ENCODE results near the gene IVD. TPM values are rescaled to one million over a fixed set of nuclear protein-coding genes. Genes with fewer than 3 reads are reported as not detected.

The IVD gene
- total and polyA plus RNA-seq, 2 of the 4 experiments (the other 2 are of a cell fraction), result 31.7 to 41.1 TPM

- no peak overlapping the region for H3K4me3 ChIP-seq (ENCODE audit: insufficient read depth, low read depth, low read length)
- in situ Hi-C loops (cut with MboI; ENCODE audit: low sequenced_read_pairs), result no loop called here
- TF ChIP-seq SMC3 (IDR thresholded peaks at IDR 0.05; ENCODE audit: low read depth, low read length) (no peak), RFX5 (IDR thresholded peaks at IDR 0.05; ENCODE audit: low read depth, low read length) (no peak), ELK1 (IDR thresholded peaks at IDR 0.05; ENCODE audit: borderline replicate concordance, low read depth, low read length) (no peak), RAD21 (IDR thresholded peaks at IDR 0.05; ENCODE audit: low read length) (no peak), FOS (IDR thresholded peaks at IDR 0.05; ENCODE audit: low read depth, low read length) (no peak), MAFK (IDR thresholded peaks at IDR 0.05; ENCODE audit: low read depth, low read length) (no peak), CTCF (conservative IDR thresholded peaks at IDR 0.05; ENCODE audit: low read depth, low read length) (no peak), POLR2A (IDR thresholded peaks at IDR 0.05; ENCODE audit: low read depth, low read length) (no peak), MAZ (IDR thresholded peaks at IDR 0.05; ENCODE audit: borderline replicate concordance, low read depth, low read length) (no peak), USF2 (IDR thresholded peaks at IDR 0.05; ENCODE audit: low read depth, low read length) (no peak), RCOR1 (IDR thresholded peaks at IDR 0.05; ENCODE audit: insufficient replicate concordance, low read length) (no peak), CHD1 (IDR thresholded peaks at IDR 0.05; ENCODE audit: low read depth, low read length) (no peak), NFE2L2 (IDR thresholded peaks at IDR 0.05; ENCODE audit: low read depth, low read length) (no peak), MXI1 (IDR thresholded peaks at IDR 0.05; ENCODE audit: borderline replicate concordance, low read depth, low read length) (no peak), CEBPB (IDR thresholded peaks at IDR 0.05; ENCODE audit: low read depth, low read length) (no peak), BHLHE40 (IDR thresholded peaks at IDR 0.05; ENCODE audit: low read depth, low read length) (no peak)
- no peak overlapping the region for H3K14ac ChIP-seq (replicated peaks; ENCODE audit: low read depth, low read length)
- H4K20me1 ChIP-seq (ENCODE audit: insufficient read depth, low read length), result no peaks in the 10 kb centered on the region
- H3K27me3 ChIP-seq (ENCODE audit: control insufficient read depth, insufficient read depth, low read length), result peaks cover 62% of the 10 kb centered on the region
- H2AK5ac ChIP-seq (ENCODE audit: low read depth, low read length), result no peak overlapping the region
- H3K23ac ChIP-seq (ENCODE audit: low read depth, low read length), result no peak overlapping the region; the same call in 1 of the 2 replicates
- H3K36me3 ChIP-seq (ENCODE audit: control insufficient read depth, insufficient read depth, low read length), result no peaks in the 10 kb centered on the region; the same call in 1 of the 2 replicates
- H2BK120ac ChIP-seq (ENCODE audit: low read depth, low read length), result no peak overlapping the region
- no peak overlapping the region for H3K56ac ChIP-seq (ENCODE audit: extremely low read depth, insufficient read depth, low read length)
- H2BK15ac ChIP-seq (ENCODE audit: low read depth, low read length), result no peak overlapping the region
- H2AK9ac ChIP-seq (replicated peaks; ENCODE audit: low read depth, low read length, poor library complexity), result peak overlapping the region; percentile 56
- 0 out of 2 replicates have a peak, but pooled peaks cover 2% of the 10 kb centered on the region for H3K9me1 ChIP-seq (ENCODE audit: insufficient read depth, low read length)
- dilution Hi-C loops (cut with HindIII; ENCODE audit: low sequenced_read_pairs, unreplicated experiment), result no loop called here
- no peak overlapping the region for H3K4ac ChIP-seq (ENCODE audit: low read depth, low read length)
- H4K91ac ChIP-seq (ENCODE audit: insufficient read depth, low read depth, low read length), result no peak overlapping the region
- CTCF ChIA-PET, result interaction anchor here (0.6 to 0.7 kb wide), 2 partner anchors 31 to 174 kb away, joined by 3 read pairs; no protein-coding TSS in a partner anchor
- no peak overlapping the region for H2BK20ac ChIP-seq (ENCODE audit: low read depth, low read length)
- BruUV-seq (replicated peaks), result no TSS peak
- intact Hi-C loops (cut with micrococcal nuclease), result no loop called here
- peak overlapping the region; percentile 54 for H2AFZ ChIP-seq (replicated peaks; ENCODE audit: low read length, poor library complexity)
- H3K4me2 ChIP-seq (ENCODE audit: low read depth, low read length), result 0 out of 2 replicates have a peak overlapping the region, but pooled peaks have one; percentile 10
- no peaks in the 10 kb centered on the region; the same call in 1 of the 2 replicates for H3K4me1 ChIP-seq (ENCODE audit: control insufficient read depth, insufficient read depth, low read length)
- no peaks in the 10 kb centered on the region for H3K79me1 ChIP-seq (ENCODE audit: low read depth in 1 of 2, low read length in 2 of 2)
- POLR2A ChIA-PET (ENCODE audit: unreplicated experiment), result no interaction called here
- H2BK5ac ChIP-seq (ENCODE audit: low read depth, low read length, poor library complexity, severe bottlenecking), result no peak overlapping the region
- H4K5ac ChIP-seq (ENCODE audit: low read depth, low read length), result no peak overlapping the region
- no peak overlapping the region for H3K18ac ChIP-seq (ENCODE audit: low read depth, low read length)
- ATAC-seq (ENCODE audit: low read depth), result peak; percentile 76
- no peaks in the 10 kb centered on the region for H3K9me3 ChIP-seq (ENCODE audit: control insufficient read depth, insufficient read depth, low read length)
- no peak overlapping the region for H4K8ac ChIP-seq (ENCODE audit: low read depth in 2 of 2, low read length in 2 of 2)
- 37% methylated on average over 8 of the region's 10 CpGs; no CpG with 5 or more reads in 1 of the 2 experiments for WGBS, 2 experiments (ENCODE audit: extremely low coverage in 2 of 2, insufficient read length in 1 of 2)
- H3K9ac ChIP-seq (ENCODE audit: low read depth, low read length), result no peak overlapping the region
- peak; percentile 11 for DNase-seq
- no peak overlapping the region for H3K27ac ChIP-seq (ENCODE audit: insufficient read depth, low read length)
These were observed 24.7 kb downstream of the IVD start for GRCh38 chr15:40430271-40430805.

Data from IMR-90 (cell line).